K562 (cell line): ENCODE measurements around the gene IGSF10. TPM values are rescaled to one million over a fixed set of nuclear protein-coding genes. Genes with fewer than 3 reads are reported as not detected.

Experiments used
- ATAC-seq: fragments of 200-7000 bp; cut with Tn5 transposase; 3 replicates; pipeline ENCODE4 v1.9.1; 2020; ENCODE audit warnings: moderate library complexity
- BruUV-seq: library from RNA; stranded (reverse); fragments of 400-500 nt; replicated peaks from 2 replicates; lab custom pipeline; 2021; lab: Mats Ljungman, UMichigan
- CTCF ChIA-PET: fragments of 300-600 bp; formaldehyde crosslinking; extraction: SDS; loops from one replicate; lab custom pipeline; 2021; ENCODE audit warnings: low intra/inter-chr PET ratio; lab: Yijun Ruan, JAX
- POLR2A ChIA-PET: fragments of 300-600, 350-650 bp; sonication (Branson Sonifier 250); formaldehyde crosslinking; extraction: SDS; loops from one replicate; lab custom pipeline; 2021; ENCODE audit warnings: antibody characterized with exemption, inconsistent platforms; lab: Yijun Ruan, JAX
- DNase-seq, 4 experiments: peaks; one replicate each; pipeline versions ENCODE4 v3.0.0 to v3.0.0-alpha.2; 2011 to 2018; ENCODE audit warnings: low spot score in 3 of 4, mixed read lengths in 3 of 4; ENCODE audit errors: extremely low read depth in 1 of 4
- FAIRE-seq: peaks from 2 replicates; lab custom pipeline; 2011; peaks lifted over from hg19 to GRCh38; lab: Jason Lieb, UNC
- H2AFZ ChIP-seq: 2 replicates; pipeline ENCODE4 v1.6.0; 2011; ENCODE audit warnings: low read depth, low read length, control low read depth, inconsistent platforms
- H3K27ac ChIP-seq: fragments of 200-600 bp; 3 replicates; pipeline ENCODE4 v1.8.0; 2011; ENCODE audit warnings: low read depth, mild to moderate bottlenecking, control low read depth, inconsistent platforms, low read length, moderate library complexity, mixed read lengths; ENCODE audit errors: extremely low read depth
- H3K27me3 ChIP-seq, 2 experiments: fragments of 300-600 bp in 1 of 2; 2 replicates in 1 of 2; 3 replicates in 1 of 2; pipeline versions ENCODE4 v1.6.0 to v1.8.0; 2011; ENCODE audit warnings: inconsistent platforms in 2 of 2, low read length in 2 of 2, mild to moderate bottlenecking in 1 of 2, mixed read lengths in 1 of 2, moderate library complexity in 1 of 2; ENCODE audit not compliant: control insufficient read depth in 2 of 2, insufficient read depth in 2 of 2
- H3K36me3 ChIP-seq: fragments of 300-600 bp; 3 replicates; pipeline ENCODE4 v1.8.0; 2011; ENCODE audit warnings: mild to moderate bottlenecking, low read length, inconsistent platforms; ENCODE audit not compliant: control insufficient read depth, insufficient read depth
- H3K4me1 ChIP-seq, 2 experiments: fragments of 200-600 bp in 1 of 2; replicated peaks in 1 of 2; 2 replicates in 1 of 2; 3 replicates in 1 of 2; pipeline versions ENCODE4 v1.5.1 to v1.8.0; 2011; ENCODE audit warnings: inconsistent platforms in 2 of 2, low read length in 2 of 2, mild to moderate bottlenecking in 1 of 2, mixed read lengths in 1 of 2, moderate library complexity in 1 of 2; ENCODE audit not compliant: control insufficient read depth in 2 of 2, insufficient read depth in 2 of 2
- H3K4me2 ChIP-seq: 2 replicates; pipeline ENCODE4 v1.6.1; 2011; ENCODE audit warnings: low read length, control low read depth, inconsistent platforms, mixed read lengths; ENCODE audit not compliant: insufficient read depth
- H3K4me3 ChIP-seq: fragments of 200-600 bp; sonication (generic), shearing (Covaris generic); 2 replicates; pipeline ENCODE4 v1.5.1; 2016; ENCODE audit warnings: control low read depth, inconsistent platforms
- H3K79me2 ChIP-seq: fragments of 200-600 bp; 3 replicates; pipeline ENCODE4 v1.8.0; 2011; ENCODE audit warnings: low read length, inconsistent platforms; ENCODE audit not compliant: control insufficient read depth, insufficient read depth
- H3K9ac ChIP-seq, 2 experiments: 2 replicates each; pipeline versions ENCODE4 v1.6.0 to v1.6.1; 2011; ENCODE audit warnings: low read depth in 2 of 2, low read length in 2 of 2, control low read depth in 1 of 2, inconsistent platforms in 1 of 2, mild to moderate bottlenecking in 1 of 2, mixed read lengths in 1 of 2; ENCODE audit not compliant: insufficient read depth in 1 of 2
- H3K9me1 ChIP-seq: one replicate; pipeline ENCODE4 v1.6.0; 2011; ENCODE audit warnings: inconsistent platforms, mild to moderate bottlenecking, low read length, moderate library complexity; ENCODE audit not compliant: control insufficient read depth, insufficient read depth
- H3K9me3 ChIP-seq: replicated peaks from 2 replicates; pipeline ENCODE4 v1.5.1; 2011; ENCODE audit warnings: low read depth, low read length, inconsistent platforms; ENCODE audit not compliant: control insufficient read depth, insufficient read depth
- H4K20me1 ChIP-seq: replicated peaks from 2 replicates; pipeline ENCODE4 v1.6.1; 2011; ENCODE audit warnings: low read length, inconsistent platforms, mixed read lengths; ENCODE audit not compliant: control insufficient read depth, insufficient read depth
- ARID3A ChIP-seq: IDR thresholded peaks from 2 replicates; pipeline ENCODE4 v1.6.1; 2012; ENCODE audit warnings: low read depth, low read length, improper control_type of control experiment, borderline replicate concordance
- ETS1 ChIP-seq: conservative IDR thresholded peaks from 2 replicates; pipeline ENCODE4 v1.6.1; 2011; ENCODE audit warnings: low read depth, mild to moderate bottlenecking, low read length; ENCODE audit not compliant: control insufficient read depth
- HDAC1 ChIP-seq, 2 experiments: fragments of 450-650 bp; IDR thresholded peaks; 2 replicates each; pipeline ENCODE4 v1.6.1; 2016 to 2017; ENCODE audit warnings: inconsistent platforms in 1 of 2, mild to moderate bottlenecking in 1 of 2, moderate library complexity in 1 of 2
- MTF1 ChIP-seq: fragments of 250-450 bp; sonication (Bioruptor Pico); IDR thresholded peaks from 2 replicates; pipeline ENCODE4 v1.9.0; 2021; ENCODE audit warnings: moderate library complexity, mild to moderate bottlenecking, inconsistent platforms, borderline replicate concordance
- NR0B1 ChIP-seq: fragments of 450-650 bp; IDR thresholded peaks from one replicate; pipeline ENCODE4 v1.6.1; 2018; ENCODE audit warnings: mild to moderate bottlenecking, moderate library complexity; ENCODE audit not compliant: partially characterized antibody
- TBP ChIP-seq: optimal IDR thresholded peaks from 2 replicates; pipeline ENCODE3; 2011; ENCODE audit warnings: low read depth, low read length, improper control_type of control experiment
- ZBTB40 ChIP-seq, 2 experiments: fragments of 450-650 bp in 1 of 2; sonication (generic) in 1 of 2; formaldehyde crosslinking in 1 of 2; IDR thresholded peaks; 2 replicates each; pipeline versions ENCODE4 v1.7.1 to v1.9.0; 2016 to 2022; ENCODE audit warnings: inconsistent platforms in 1 of 2, mild to moderate bottlenecking in 1 of 2, missing genetic modification reagents in 1 of 2
- WGBS: fragments of 100-300 bp; shearing (Covaris generic); methylation state at CpG from one replicate; pipeline ENCODE4 v1.1.6; 2016; ENCODE audit warnings: low coverage, mixed read lengths; ENCODE audit not compliant: insufficient coverage; ENCODE audit errors: missing lambda C conversion rate; 5-methylcytosine and 5-hydroxymethylcytosine counted together
- in situ Hi-C: fragments of 300-500 bp; cut with MboI; formaldehyde crosslinking; loops from 4 replicates; pipeline ENCODE4 v1.15.0; 2018; ENCODE audit warnings: inconsistent platforms, mixed read lengths
- intact Hi-C: fragments of 100-400 bp; cut with micrococcal nuclease; formaldehyde crosslinking; loops from 2 replicates; pipeline ENCODE4 v1.14.2; 2022
- polyA plus RNA-seq, 8 experiments: library from polyadenylated mRNA; depleted of rRNA in 4 of 8; stranded (reverse) in 5 of 8; unstranded in 3 of 8; fragments of >200 nt; fragmentation: Nextera tagmentation in 2 of 8; fragmentation: Illumina TruSeq in 1 of 8; extraction: Ambion mirVana in 2 of 8; extraction: Trizol in 1 of 8; gene quantifications; 2 replicates each; pipeline versions ENCODE4 v1.2.1 to v1.2.3, GENCODE V29; 2011 to 2014; ENCODE audit warnings: inconsistent platforms in 1 of 8, missing spikeins in 1 of 8
- total RNA-seq, 7 experiments: library from RNA; depleted of rRNA in 6 of 7; stranded (reverse); fragments of >200 nt in 6 of 7; fragmentation: Illumina TruSeq in 2 of 7; extraction: Trizol in 2 of 7; gene quantifications; 2 replicates each; pipeline versions ENCODE4 v1.2.1 to v1.2.3, GENCODE V29; 2011 to 2021; ENCODE audit warnings: low replicate concordance in 1 of 7

The IGSF10 gene
- total and polyA plus RNA-seq, 9 of the 15 experiments (the other 6 are each of a cell fraction or from before 2014, with no cell fraction given) = 0.11 to 1.2 (median 0.40) TPM

GRCh38 chr3:151412989-151413388 is 47.9 kb downstream of the IGSF10 start:
- no peak for ATAC-seq
- TF ChIP-seq ARID3A (no peak), ZBTB40 (IDR thresholded peaks at IDR 0.05) (no peak), ZBTB40 (CRISPR knock-in tag; IDR thresholded peaks at IDR 0.05) (no peak), TBP (no peak), MTF1 (no peak), NR0B1 (no peak), ETS1 (no peak), HDAC1 (IDR thresholded peaks at IDR 0.05) (no peak)

More at GRCh38 chr3:151412989-151413388, 47.9 kb downstream of the IGSF10 start:
- Histone ChIP-seq H3K9me3 (no peaks in the 10 kb centered on the region; the same call in 1 of the 2 replicates), H3K4me2 (no peak overlapping the region), H3K4me3 (no peak overlapping the region), H3K4me1 (no peaks in the 10 kb centered on the region), H3K27ac (no peak overlapping the region), H3K79me2 (no peaks in the 10 kb centered on the region), H2AFZ (no peak overlapping the region), H3K9me1 (no peaks in the 10 kb centered on the region), H3K36me3 (no peaks in the 10 kb centered on the region), H3K9ac (no peak overlapping the region), H4K20me1 (no peaks in the 10 kb centered on the region), H3K27me3 (peaks cover 0 to 5% of the 10 kb centered on the region in 2 experiments; a peak in 2 of 5 replicates)
- ChIA-PET POLR2A (interaction anchor here (1.5 kb wide), 1 partner anchor 14 kb away, joined by 3 read pairs; no protein-coding TSS in a partner anchor), CTCF (no interaction called here)
- 0% methylated on average over 5 of the region's 5 CpGs for WGBS
- in situ Hi-C loops = no loop called here
- no peak for DNase-seq
- BruUV-seq = no TSS peak
- intact Hi-C loops = no loop called here
- FAIRE-seq = no peak
